HG03060 (cell line): ENCODE data around the gene ITPR1.

Experiments used
- ATAC-seq: cut with Tn5 transposase; IDR thresholded peaks from one replicate; pipeline ENCODE4 v1.9.1; 2021; ENCODE audit warnings: low read depth, moderate number of reproducible peaks; ENCODE audit not compliant: unreplicated experiment

Gene ITPR1

DNA sequence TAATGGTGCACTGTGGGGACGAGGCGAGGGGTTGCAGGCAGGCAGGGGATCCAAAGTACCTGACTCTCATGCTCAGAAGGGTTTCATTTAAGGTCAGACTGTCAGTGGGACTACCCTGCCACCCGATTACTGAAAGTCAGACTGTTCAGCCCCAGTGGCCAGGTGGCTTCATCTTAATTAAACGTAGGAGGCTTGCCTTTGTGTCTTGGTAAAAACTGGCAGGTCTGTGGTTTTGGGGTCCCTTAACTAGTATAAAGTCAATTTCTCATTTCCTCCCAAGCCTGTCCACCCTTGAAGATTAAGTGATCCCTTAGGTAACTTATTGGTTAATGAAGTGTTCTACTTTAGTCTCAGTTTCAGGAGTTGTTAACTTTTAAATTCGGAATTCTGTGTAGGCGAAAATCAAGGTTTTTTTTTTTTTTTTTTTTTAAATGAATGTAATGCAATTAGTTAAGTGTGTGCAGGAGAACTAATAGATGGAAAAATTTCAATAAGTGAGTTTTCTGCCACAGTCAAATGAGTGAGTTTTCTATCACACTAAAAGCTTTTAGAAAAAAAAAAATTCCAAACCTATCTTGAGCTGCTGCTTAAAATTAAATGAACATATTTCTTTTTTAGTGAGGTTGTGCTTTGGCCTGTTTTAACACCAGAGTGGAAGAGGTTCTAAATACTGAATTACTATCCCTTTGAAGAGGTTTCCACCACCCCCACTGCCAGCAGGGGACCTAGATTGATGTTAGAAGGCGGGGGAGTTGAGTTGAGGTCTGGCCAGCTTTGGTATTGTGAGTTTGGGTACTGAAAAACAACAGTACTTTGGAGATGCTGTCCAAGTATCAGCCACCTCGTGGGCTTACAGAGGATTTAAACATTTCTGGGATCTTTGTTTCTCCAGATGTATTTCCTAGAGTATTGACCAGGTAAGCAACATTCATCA is 15.2 kb downstream of the ITPR1 start:
- peak; percentile 59 for ATAC-seq

GRCh38 chr3:4509043-4509442 is 15.9 kb downstream of the ITPR1 start:
- ATAC-seq: no peak

- no peak for ATAC-seq
Measured at GRCh38 chr3:4509983-4510755, 17.0 kb downstream of the ITPR1 start.

DNA sequence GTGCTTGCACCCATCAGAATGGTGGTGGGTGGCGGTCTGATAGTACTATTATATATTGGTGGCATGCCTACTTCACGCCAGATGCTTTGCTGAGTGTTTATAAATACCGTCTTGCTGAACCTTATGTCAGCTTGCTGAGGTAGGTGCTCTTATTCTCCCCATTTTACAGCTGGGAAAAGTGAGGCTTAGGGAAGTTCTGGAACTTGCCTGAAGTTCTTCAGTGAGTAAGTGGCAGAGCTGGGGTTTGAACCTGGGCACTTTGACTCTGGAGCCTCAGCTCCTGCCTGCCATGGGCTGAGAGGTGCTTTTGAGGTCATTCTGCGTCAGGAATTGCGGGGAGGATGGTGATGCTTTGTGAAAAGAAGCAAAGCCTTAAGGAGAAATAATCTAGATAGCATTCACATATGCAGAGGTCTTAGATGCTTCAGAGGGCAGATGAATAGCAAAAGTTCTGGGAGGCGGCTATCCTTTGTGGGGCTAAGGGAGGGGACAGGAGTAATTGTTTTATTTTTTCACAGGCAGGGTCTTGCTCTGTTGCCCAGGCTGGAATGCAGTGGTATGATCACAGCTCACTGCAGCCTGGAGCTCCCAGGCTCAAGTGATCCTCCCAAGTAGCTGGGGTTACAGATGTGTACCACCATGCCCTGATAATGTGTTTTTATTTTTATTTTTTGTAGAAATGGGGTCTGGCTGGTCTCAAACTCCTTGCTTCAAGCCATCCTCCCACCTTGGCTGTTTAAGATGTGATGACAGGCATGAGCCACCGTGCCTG is 18.5 kb downstream of the ITPR1 start:
- ATAC-seq: no peak

- ATAC-seq: no peak
Measured at GRCh38 chr3:4512895-4513616, 19.9 kb downstream of the ITPR1 start.

- no peak for ATAC-seq
Measured at GRCh38 chr3:4514321-4514720, 21.2 kb downstream of the ITPR1 start.

DNA sequence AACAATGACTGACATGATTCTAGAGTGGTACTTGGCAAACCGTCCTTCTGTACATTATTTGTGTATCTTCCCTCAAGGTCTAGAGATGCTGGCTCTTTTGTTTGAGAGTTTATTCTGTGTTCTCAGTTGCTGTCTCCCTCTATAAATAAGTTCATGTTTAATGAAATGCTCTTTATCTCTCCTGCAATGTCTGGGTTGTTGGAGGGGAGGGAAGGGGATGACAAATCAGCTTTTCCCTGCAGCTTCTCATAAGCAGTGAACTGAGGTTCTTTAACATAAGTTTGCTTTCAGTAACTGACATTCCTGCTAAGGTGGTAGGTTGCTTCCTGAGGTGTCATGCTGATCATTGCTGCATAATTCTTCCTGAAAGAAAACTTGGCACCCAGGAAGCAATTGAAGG is 21.8 kb downstream of the ITPR1 start:
- ATAC-seq: no peak

DNA sequence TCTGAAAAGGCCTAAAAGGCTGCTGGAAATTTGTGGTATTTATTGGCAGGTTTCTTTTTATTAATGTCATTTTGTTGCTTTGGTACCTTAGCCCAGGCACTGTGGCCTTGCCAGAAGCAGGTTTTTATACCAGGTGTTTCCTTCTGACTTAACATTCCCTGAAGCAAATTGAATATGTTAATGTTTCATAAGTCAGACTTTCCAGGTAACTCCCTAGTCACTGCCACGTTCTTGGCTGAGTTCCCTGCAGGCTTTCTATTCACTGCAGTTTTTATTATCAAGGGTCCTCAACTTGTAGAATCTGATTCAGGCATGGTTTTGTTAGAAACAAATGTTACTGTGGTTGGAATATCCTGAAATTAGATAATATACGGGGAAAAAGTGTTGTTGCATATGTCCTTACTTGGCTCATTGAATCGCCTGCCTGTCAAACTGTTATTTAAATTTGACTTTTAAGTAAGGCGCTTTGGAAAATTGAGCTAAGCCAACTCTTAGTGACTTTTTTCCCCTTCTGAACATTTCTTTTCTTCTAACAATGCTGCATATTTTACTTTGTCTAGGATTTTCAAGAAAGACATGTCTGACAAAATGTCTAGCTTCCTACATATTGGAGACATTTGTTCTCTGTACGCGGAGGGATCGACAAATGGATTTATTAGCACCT is 22.9 kb downstream of the ITPR1 start:
- ATAC-seq: no peak

- no peak for ATAC-seq
Measured at GRCh38 chr3:4517093-4517492, 23.9 kb downstream of the ITPR1 start.

DNA sequence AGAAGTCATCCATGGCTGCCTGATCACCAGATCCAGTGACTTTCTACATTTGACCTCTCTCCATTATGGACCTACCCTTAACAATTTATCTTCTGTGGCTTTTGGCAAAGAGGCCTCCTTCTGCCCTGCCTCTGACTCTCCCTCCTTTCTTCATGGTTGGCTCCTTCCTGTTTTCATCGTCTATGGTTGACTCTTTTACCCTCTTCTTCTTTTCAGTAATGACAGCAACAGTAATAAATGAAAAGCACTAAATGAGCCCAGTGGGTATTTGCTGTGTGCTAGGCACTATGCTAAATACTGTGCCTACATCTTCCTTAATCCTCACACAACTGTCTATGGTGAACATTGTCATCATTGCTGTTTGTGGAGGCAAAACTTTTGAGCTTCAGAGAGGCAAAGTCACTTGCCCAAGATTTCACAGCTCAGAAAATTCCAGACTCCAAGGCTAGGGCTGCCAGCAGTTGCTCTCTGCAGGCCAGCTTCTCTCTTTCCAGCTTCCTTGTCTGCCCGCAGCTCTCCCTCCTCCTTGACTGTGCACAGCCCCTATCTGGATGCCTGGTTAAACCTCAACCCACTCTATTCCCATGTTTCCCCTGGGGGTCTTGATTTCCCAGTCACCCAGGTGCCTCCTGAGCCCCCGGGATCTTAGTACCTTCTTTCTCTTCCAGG is 24.6 kb downstream of the ITPR1 start:
- no peak for ATAC-seq

DNA sequence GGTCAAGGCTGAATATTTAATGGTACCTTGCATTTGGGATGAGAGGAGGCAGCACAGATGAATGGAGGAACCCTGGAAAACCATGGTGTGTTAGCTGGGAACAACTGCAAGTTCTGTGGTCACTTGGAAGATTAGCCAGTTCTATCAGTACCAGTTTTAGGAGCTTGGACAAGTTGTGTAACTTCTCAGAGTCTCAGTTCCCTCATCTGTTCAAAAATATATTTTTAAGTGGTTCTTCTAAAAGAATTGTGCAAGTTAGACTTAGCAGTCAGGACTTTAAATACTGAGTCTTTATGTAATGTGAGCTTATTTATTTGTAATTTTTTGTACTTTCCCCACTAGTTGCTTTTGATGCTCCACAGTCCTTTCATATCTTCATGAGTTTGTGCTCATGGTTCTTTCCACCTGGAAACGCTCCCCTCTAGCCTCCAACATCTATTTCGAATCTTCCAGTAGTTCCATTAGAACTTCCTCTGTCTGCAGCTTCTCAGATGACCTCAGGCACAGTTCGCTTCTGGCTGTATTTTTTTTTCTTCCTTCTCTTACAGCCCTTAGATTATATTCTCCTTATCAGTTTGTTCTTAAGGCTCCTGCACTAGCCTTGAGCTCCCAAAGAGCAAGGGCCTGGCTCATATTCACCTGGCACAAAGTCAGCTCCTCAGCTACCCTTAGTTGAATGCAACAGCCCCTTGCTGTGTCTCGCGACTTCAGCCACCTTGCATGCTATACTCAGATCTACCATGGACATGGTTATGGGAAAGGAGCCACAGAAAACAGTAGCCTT is 27.1 kb downstream of the ITPR1 start:
- no peak for ATAC-seq

DNA sequence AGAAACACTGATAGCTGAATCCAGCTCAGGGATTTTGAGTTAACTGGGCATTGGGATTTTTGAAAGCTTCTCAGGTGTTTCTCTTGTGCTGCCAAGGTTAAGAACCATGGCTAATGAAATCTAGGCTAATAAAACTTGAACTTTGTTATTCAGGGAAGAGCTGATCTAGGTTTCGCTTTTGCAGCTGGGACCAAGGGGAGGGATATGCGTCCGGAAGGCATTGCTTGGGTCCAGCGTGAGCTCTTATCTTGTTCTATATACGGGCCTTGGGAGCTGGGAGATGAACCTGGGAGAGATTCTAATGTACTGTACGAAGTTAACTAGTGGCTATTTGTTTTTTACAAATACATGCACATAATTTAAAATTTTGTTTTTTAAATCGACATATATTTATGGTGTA is 29.8 kb downstream of the ITPR1 start:
- ATAC-seq: no peak

DNA sequence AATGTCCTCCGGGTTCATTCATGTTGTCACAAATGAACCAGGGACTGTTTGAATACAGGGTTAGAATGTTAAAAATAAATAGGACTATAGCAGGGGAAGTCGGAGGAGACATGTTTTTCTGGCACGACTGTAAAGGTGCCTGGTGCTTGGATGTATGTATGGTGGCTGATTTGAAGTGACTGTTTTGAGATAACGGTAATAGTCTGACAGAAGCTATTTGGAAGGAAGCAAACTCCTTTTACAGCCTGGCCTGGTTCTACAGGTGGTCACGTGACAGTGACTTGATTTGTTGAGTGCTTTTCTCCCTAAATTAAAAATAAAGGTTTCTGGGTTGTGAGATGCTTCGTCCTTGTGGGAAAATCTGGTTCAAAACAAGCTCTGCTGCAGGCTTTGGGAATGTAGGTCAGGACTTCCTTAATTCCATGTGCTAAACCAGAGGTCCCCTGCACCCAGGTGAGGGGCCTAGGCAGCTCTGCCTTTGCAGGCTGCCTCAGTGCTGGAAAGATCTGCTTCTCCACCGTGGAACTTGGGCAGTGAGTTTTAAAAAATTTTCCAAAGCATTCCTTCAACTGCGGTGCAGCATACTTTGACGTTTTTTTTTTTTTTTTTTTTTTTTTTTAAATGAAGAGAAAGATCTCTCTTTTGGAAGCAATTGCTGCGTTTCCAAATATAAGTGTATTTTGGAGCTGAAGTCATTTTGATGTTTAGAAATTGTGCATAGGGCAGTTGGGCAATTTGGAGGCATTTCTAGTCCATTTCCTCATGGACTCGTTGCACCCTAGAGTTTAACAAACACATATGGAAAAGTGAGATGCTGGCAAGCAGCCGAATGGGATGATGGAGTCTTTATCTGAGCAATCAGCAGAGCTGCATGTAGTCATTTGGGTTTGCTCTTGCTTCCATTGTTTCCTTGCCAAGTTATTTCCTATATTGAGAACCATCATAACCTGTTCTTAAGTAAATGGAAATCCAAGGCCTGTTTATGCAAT is 30.9 kb downstream of the ITPR1 start:
- no peak for ATAC-seq

GRCh38 chr3:4525560-4526223 is 32.5 kb downstream of the ITPR1 start:
- no peak for ATAC-seq

GRCh38 chr3:4528320-4528719 is 35.2 kb downstream of the ITPR1 start:
- ATAC-seq: no peak

- no peak for ATAC-seq
Measured at GRCh38 chr3:4528819-4529600, 35.9 kb downstream of the ITPR1 start.
